ENCODE results near the gene DHRS7. TPM values are rescaled to one million over a fixed set of nuclear protein-coding genes. Genes with fewer than 3 reads are reported as not detected.

Gene DHRS7
- total RNA-seq, 2 donors from 2014 or later: 82.1 to 87.1 TPM

DNA sequence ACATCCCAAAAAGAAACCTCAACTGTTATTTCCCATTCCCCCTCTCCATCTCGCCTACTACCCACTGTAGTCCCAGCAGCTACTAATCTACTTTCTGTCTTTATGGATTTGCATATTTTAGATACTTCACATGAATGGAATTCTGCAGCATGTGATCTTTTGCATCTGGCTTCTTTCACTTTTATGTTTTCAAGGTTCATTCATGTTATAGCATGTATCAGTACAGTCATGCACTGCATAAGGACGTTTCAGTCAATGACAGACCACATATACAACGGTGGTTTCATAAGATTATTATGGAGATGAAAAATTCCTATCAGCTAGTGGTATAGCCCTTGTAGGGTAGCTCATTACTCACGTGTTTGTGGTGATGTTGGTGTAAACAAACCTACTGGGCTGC, 49.0 kb downstream of the DHRS7 start:
- intact Hi-C loops (cut with DNase I): no loop called here
- peaks cover 2% of the 10 kb centered on the region for H3K36me3 ChIP-seq

DNA sequence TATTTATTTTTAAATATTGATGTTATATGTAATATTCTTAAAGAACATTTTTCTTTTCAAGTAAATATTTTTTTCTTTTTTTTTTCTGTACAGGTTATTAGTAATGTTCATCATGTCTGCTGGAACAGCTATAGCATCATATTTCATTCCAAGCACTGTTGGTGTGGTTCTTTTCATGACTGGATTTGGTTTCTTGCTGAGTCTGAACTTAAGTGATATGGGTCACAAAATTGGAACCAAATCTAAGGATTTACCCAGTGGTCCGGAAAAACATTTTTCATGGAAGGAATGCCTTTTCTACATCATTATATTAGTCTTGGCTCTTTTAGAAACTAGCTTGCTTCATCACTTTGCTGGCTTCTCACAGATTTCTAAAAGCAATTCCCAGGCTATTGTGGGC, 50.3 kb downstream of the DHRS7 start:
- intact Hi-C loops (cut with DNase I): no loop called here
- DNase-seq: no peak
- Histone ChIP-seq H3K4me1 (no peaks in the 10 kb centered on the region), H3K36me3 (peaks cover 2% of the 10 kb centered on the region), H3K9me3 (no peaks in the 10 kb centered on the region), H3K4me3 (no peak overlapping the region), H3K27me3 (no peaks in the 10 kb centered on the region), H3K27ac (no peak overlapping the region), H3K9ac (ENCODE audit: low read depth in 2 of 2, low read length in 2 of 2) (no peak overlapping the region)
- TF ChIP-seq, protein P1, sequence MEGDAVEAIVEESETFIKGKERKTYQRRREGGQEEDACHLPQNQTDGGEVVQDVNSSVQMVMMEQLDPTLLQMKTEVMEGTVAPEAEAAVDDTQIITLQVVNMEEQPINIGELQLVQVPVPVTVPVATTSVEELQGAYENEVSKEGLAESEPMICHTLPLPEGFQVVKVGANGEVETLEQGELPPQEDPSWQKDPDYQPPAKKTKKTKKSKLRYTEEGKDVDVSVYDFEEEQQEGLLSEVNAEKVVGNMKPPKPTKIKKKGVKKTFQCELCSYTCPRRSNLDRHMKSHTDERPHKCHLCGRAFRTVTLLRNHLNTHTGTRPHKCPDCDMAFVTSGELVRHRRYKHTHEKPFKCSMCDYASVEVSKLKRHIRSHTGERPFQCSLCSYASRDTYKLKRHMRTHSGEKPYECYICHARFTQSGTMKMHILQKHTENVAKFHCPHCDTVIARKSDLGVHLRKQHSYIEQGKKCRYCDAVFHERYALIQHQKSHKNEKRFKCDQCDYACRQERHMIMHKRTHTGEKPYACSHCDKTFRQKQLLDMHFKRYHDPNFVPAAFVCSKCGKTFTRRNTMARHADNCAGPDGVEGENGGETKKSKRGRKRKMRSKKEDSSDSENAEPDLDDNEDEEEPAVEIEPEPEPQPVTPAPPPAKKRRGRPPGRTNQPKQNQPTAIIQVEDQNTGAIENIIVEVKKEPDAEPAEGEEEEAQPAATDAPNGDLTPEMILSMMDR (IDR thresholded peaks at IDR 0.05): no peak

More for the DNA sequence above, 49.0 kb downstream of the DHRS7 start:
- H3K4me3 ChIP-seq: no peak overlapping the region
- no peak overlapping the region for H3K9ac ChIP-seq (ENCODE audit: low read depth in 2 of 2, low read length in 2 of 2)
- no peak for DNase-seq
- TF ChIP-seq, protein P1 (IDR thresholded peaks at IDR 0.05): no peak
- no peaks in the 10 kb centered on the region for H3K9me3 ChIP-seq
- H3K27me3 ChIP-seq: no peaks in the 10 kb centered on the region
- H3K4me1 ChIP-seq: no peaks in the 10 kb centered on the region
- H3K27ac ChIP-seq: no peak overlapping the region

DNA sequence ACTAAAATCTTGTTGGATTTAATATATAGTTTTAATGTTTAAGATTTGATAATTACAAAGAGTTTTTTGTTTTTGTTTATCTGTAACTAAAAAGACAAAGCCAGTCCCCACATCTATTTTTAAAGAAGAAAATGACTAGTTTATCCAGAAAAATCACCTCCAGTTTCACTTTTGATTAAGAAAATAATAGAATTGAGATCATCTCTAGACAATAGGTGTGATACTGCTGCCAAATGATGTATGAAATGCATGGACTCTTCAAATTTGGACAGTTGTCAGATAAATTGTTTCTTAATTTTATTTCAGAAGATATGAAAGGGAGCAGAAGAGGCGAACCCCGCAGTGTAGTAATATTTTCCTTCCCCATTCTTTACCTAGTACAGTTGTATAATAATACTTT, 53.5 kb downstream of the DHRS7 start:
- intact Hi-C loops (cut with DNase I): no loop called here
- TF ChIP-seq, protein P1 (IDR thresholded peaks at IDR 0.05): no peak
- no peak for DNase-seq

DNA sequence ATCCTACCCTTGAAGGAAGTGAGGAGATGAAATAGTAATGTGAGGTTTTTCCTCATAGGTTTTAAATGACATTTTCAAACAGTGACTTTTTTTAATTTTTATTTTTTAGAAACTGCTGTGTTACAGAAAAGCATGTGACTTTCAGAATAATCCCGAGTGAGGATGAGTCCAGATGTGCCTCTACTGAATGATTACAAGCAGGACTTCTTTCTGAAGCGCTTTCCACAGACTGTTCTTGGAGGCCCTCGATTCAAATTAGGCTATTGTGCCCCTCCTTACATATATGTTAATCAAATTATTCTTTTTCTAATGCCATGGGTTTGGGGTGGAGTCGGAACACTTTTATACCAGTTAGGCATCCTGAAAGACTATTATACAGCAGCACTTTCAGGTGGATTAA, 57.7 kb downstream of the DHRS7 start:
- Histone ChIP-seq H3K9me3 (no peaks in the 10 kb centered on the region), H3K4me3 (no peak overlapping the region), H3K27ac (no peak overlapping the region), H3K9ac (ENCODE audit: low read depth in 2 of 2, low read length in 2 of 2) (no peak overlapping the region), H3K4me1 (no peaks in the 10 kb centered on the region), H3K36me3 (no peaks in the 10 kb centered on the region), H3K27me3 (no peaks in the 10 kb centered on the region)
- intact Hi-C loops (cut with DNase I): no loop called here
- TF ChIP-seq, protein P1 (IDR thresholded peaks at IDR 0.05): no peak
- DNase-seq: no peak

More for the DNA sequence above, 53.5 kb downstream of the DHRS7 start:
- Histone ChIP-seq H3K9me3 (no peaks in the 10 kb centered on the region), H3K27ac (no peak overlapping the region), H3K36me3 (peaks cover 2% of the 10 kb centered on the region), H3K4me3 (no peak overlapping the region), H3K9ac (ENCODE audit: low read depth in 2 of 2, low read length in 2 of 2) (no peak overlapping the region), H3K27me3 (no peaks in the 10 kb centered on the region), H3K4me1 (no peaks in the 10 kb centered on the region)

DNA sequence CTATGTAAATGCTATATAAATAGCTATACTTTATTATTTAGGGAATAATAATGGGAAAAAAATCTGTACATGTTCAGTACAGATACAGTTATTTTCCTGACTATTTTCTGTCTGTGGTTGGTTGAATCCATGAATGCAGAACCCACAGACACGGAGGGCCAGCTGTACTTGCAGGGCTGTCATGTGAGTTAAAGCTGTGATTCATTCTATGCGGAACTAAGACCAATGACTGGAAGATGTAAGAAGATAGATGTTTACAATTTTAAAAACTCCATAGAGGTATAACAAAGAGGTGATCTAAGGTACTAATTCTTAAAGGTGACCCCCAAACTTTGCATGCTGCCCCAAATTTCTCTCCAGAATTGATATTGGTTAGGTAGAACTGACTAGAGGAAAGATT, 58.9 kb downstream of the DHRS7 start:
- H3K9me3 ChIP-seq: no peaks in the 10 kb centered on the region
- no peak overlapping the region for H3K27ac ChIP-seq
- DNase-seq: no peak
- no peak overlapping the region for H3K9ac ChIP-seq (ENCODE audit: low read depth in 2 of 2, low read length in 2 of 2)
- no peaks in the 10 kb centered on the region for H3K4me1 ChIP-seq
- H3K4me3 ChIP-seq: no peak overlapping the region
- no peaks in the 10 kb centered on the region for H3K27me3 ChIP-seq
- intact Hi-C loops (cut with DNase I): no loop called here
- TF ChIP-seq, protein P1 (IDR thresholded peaks at IDR 0.05): no peak
- H3K36me3 ChIP-seq: no peaks in the 10 kb centered on the region

DNA sequence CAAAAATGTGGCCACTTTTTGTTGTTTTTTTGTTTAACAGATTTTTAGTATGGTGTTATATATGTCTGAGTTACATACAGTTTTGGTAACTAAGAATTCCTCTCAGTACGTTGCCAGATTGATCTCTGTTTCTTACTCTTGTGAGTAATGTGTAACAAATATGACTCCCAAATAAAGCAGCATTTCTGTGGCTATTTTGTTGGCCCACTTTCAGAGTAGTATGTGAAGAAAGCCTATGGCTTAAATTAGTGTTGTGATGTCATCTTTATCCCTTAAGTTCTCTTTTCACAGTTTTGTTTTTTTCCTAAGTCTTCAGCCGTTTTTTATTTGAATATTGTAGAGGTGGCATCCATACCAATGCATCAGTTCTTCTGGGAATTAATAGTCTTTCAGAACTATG, 62.8 kb downstream of the DHRS7 start:
- Histone ChIP-seq H3K4me1 (no peaks in the 10 kb centered on the region), H3K9me3 (no peaks in the 10 kb centered on the region), H3K4me3 (no peak overlapping the region), H3K27me3 (no peaks in the 10 kb centered on the region), H3K27ac (no peak overlapping the region), H3K9ac (ENCODE audit: low read depth in 2 of 2, low read length in 2 of 2) (no peak overlapping the region), H3K36me3 (no peaks in the 10 kb centered on the region)
- intact Hi-C loops (cut with DNase I): no loop called here
- TF ChIP-seq, protein P1 (IDR thresholded peaks at IDR 0.05): no peak
- DNase-seq: no peak
